OCI-LY7 (cell line): ENCODE results near the gene EHD2. TPM values are rescaled to one million over a fixed set of nuclear protein-coding genes. Genes with fewer than 3 reads are reported as not detected.
"Not testable (repeated sequence)": the region's sequence is repeated elsewhere in the genome, so short reads cannot be mapped to it uniquely, and the experiment has no call there.

ENCODE experiments used
- BruUV-seq: library from RNA; stranded (reverse); fragments of 400-500 nt; replicated peaks from 2 replicates; lab custom pipeline; 2021; lab: Mats Ljungman, UMichigan
- CTCF ChIA-PET: fragments of 300-600 bp; sonication (Branson Sonifier 250); formaldehyde crosslinking; loops from one replicate; lab custom pipeline; 2022; ENCODE audit warnings: antibody characterized with exemption; ENCODE audit not compliant: unreplicated experiment; lab: Charles Lee
- POLR2A ChIA-PET: fragments of 300-600 bp; sonication (Branson Sonifier 250); formaldehyde crosslinking; loops from one replicate; lab custom pipeline; 2022; ENCODE audit warnings: antibody characterized with exemption; lab: Charles Lee
- DNase-seq: peaks from one replicate; pipeline ENCODE4 v3.0.0-alpha.2; 2015; ENCODE audit warnings: low spot score
- H2AFZ ChIP-seq: fragments of 200-600 bp; sonication (generic), shearing (Covaris generic); 2 replicates; pipeline ENCODE4 v1.6.1; 2014; ENCODE audit warnings: mild to moderate bottlenecking, antibody characterized with exemption, low read length, moderate library complexity
- H3K27ac ChIP-seq: fragments of 200-600 bp; sonication (generic); 2 replicates; pipeline ENCODE4 v1.5.1; 2014; ENCODE audit warnings: mixed run types, low read depth, mild to moderate bottlenecking, moderate library complexity, low read length, inconsistent platforms; ENCODE audit not compliant: poor library complexity, severe bottlenecking
- H3K36me3 ChIP-seq: fragments of 200-600 bp; sonication (generic); 2 replicates; pipeline ENCODE4 v1.6.1; 2014; ENCODE audit warnings: mild to moderate bottlenecking, antibody characterized with exemption, low read length, moderate library complexity, mixed read lengths; ENCODE audit not compliant: insufficient read depth
- H3K4me1 ChIP-seq: fragments of 200-600 bp; sonication (generic); 2 replicates; pipeline ENCODE4 v1.5.1; 2014; ENCODE audit warnings: mild to moderate bottlenecking, low read length; ENCODE audit not compliant: insufficient read depth, poor library complexity, severe bottlenecking
- H3K4me2 ChIP-seq: fragments of 200-600 bp; sonication (generic); 2 replicates; pipeline ENCODE4 v1.6.1; 2014; ENCODE audit warnings: mild to moderate bottlenecking, low read length
- H3K4me3 ChIP-seq: fragments of 200-600 bp; sonication (generic); 2 replicates; pipeline ENCODE4 v1.5.1; 2014; ENCODE audit warnings: mild to moderate bottlenecking, low read depth, low read length; ENCODE audit not compliant: poor library complexity, severe bottlenecking
- H3K79me2 ChIP-seq: fragments of 200-600 bp; sonication (generic); 2 replicates; pipeline ENCODE4 v1.6.1; 2016; ENCODE audit warnings: low read depth, mild to moderate bottlenecking, low read length, moderate library complexity, mixed read lengths; ENCODE audit not compliant: insufficient read depth
- H3K9me2 ChIP-seq: fragments of 200-600 bp; sonication (generic); 2 replicates; pipeline ENCODE4 v1.6.1; 2016; ENCODE audit warnings: mild to moderate bottlenecking, low read length, mixed read lengths; ENCODE audit not compliant: insufficient read depth
- H3K9me3 ChIP-seq: fragments of 200-600 bp; sonication (generic); 2 replicates; pipeline ENCODE4 v1.6.1; 2014; ENCODE audit warnings: mild to moderate bottlenecking, mixed run types, low read length, mixed read lengths
- H4K20me1 ChIP-seq: fragments of 200-600 bp; sonication (generic); 2 replicates; pipeline ENCODE4 v1.6.1; 2014; ENCODE audit warnings: mild to moderate bottlenecking, antibody characterized with exemption, low read length, moderate library complexity, mixed read lengths; ENCODE audit not compliant: insufficient read depth
- EZH2phosphoT487 ChIP-seq: fragments of 200-600 bp; sonication (generic); IDR thresholded peaks from 2 replicates; pipeline ENCODE4 v1.6.1; 2018; ENCODE audit warnings: low read depth, borderline replicate concordance, mild to moderate bottlenecking, mixed run types, antibody characterized with exemption, low read length, moderate library complexity, mixed read lengths
- intact Hi-C: fragments of 100-400 bp; cut with micrococcal nuclease; formaldehyde crosslinking; loops from one replicate; pipeline ENCODE4 v1.10.0; 2022; ENCODE audit not compliant: unreplicated experiment
- total RNA-seq, 2 experiments: library from RNA; depleted of rRNA in 1 of 2; stranded (reverse); fragments of >200 nt in 1 of 2; shearing (Covaris generic) in 1 of 2; gene quantifications; 2 replicates each; pipeline ENCODE4 v1.2.3, GENCODE V29; 2014 to 2022
- TF ChIP-seq, protein P1 (sequence below): fragments of 200-600 bp; sonication (generic); conservative IDR thresholded peaks from 2 replicates; pipeline ENCODE4 v1.5.1; 2014; ENCODE audit warnings: mild to moderate bottlenecking, antibody characterized with exemption, low read length, moderate library complexity, mixed read lengths

EHD2 gene
- total RNA-seq, 2 experiments from 2014 or later = not detected

DNA sequence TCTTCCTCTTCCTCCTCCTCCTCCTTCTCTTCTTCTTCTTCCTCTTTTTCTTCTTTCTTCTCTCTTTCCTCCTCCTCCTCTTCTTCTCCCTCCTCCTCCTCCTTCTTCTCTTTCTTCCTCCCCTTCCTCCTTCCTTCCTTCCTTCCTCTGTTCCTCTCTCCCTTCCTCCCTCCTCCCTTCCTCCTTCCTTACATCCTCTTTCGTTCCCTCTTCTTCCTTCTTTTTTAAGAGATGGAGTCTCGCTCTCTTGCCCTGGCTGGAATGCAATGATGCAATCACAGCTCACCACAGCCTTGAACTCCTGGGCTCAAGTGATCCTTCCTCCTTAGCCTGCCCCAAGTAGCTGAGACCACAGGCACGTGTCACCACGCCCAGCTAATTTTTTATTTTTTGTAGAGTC lies 13.2 kb downstream of the EHD2 start:
- intact Hi-C loops = no loop called here
- DNase-seq = no peak
- no peaks in the 10 kb centered on the region for H4K20me1 ChIP-seq
- no peak overlapping the region for H2AFZ ChIP-seq
- no peaks in the 10 kb centered on the region for H3K9me2 ChIP-seq
- TF ChIP-seq, protein P1, sequence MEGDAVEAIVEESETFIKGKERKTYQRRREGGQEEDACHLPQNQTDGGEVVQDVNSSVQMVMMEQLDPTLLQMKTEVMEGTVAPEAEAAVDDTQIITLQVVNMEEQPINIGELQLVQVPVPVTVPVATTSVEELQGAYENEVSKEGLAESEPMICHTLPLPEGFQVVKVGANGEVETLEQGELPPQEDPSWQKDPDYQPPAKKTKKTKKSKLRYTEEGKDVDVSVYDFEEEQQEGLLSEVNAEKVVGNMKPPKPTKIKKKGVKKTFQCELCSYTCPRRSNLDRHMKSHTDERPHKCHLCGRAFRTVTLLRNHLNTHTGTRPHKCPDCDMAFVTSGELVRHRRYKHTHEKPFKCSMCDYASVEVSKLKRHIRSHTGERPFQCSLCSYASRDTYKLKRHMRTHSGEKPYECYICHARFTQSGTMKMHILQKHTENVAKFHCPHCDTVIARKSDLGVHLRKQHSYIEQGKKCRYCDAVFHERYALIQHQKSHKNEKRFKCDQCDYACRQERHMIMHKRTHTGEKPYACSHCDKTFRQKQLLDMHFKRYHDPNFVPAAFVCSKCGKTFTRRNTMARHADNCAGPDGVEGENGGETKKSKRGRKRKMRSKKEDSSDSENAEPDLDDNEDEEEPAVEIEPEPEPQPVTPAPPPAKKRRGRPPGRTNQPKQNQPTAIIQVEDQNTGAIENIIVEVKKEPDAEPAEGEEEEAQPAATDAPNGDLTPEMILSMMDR = no peak
- no peak for TF ChIP-seq EZH2phosphoT487
- H3K27ac ChIP-seq = no peak overlapping the region
- BruUV-seq = no TSS peak
- no peaks in the 10 kb centered on the region for H3K36me3 ChIP-seq
- ChIA-PET CTCF (no interaction called here), POLR2A (interaction anchor here (0.5 kb wide), 1 partner anchor 180 kb away, joined by 3 read pairs; no protein-coding TSS in a partner anchor)
- H3K9me3 ChIP-seq = no peaks in the 10 kb centered on the region
- H3K79me2 ChIP-seq = no peaks in the 10 kb centered on the region
- H3K4me1 ChIP-seq = no peaks in the 10 kb centered on the region
- no peak overlapping the region for H3K4me2 ChIP-seq
- no peak overlapping the region for H3K4me3 ChIP-seq

DNA sequence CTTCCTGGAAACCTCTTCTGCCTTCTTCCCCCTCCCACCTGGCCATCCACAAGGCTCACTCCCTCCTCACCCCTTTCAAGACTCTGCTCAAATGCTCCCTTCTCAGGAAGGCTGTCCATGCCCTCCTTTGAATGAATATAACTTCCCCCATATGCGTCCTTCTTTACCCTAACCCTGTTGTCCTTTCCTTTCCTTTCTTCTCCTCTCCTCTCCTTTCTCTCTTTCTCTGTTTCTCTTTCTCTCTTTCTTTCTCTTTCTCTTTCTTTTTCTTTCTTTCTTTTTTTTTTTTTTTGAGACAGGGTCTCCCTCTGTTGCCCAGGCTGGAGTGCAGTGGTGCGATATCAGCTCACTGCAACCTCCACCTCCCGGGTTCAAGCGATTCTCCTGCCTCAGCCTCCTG lies 15.1 kb downstream of the EHD2 start:
- intact Hi-C loops, DNase-seq, H4K20me1 ChIP-seq, H3K9me3 ChIP-seq, H3K4me3 ChIP-seq, H2AFZ ChIP-seq, H3K4me2 ChIP-seq, H3K36me3 ChIP-seq, H3K4me1 ChIP-seq, CTCF ChIA-PET, H3K79me2 ChIP-seq, H3K9me2 ChIP-seq, H3K27ac ChIP-seq, BruUV-seq: not testable (repeated sequence)
- POLR2A ChIA-PET = interaction anchor here (0.7 kb wide), 1 partner anchor 327 kb away, joined by 3 read pairs; no protein-coding TSS in a partner anchor

DNA sequence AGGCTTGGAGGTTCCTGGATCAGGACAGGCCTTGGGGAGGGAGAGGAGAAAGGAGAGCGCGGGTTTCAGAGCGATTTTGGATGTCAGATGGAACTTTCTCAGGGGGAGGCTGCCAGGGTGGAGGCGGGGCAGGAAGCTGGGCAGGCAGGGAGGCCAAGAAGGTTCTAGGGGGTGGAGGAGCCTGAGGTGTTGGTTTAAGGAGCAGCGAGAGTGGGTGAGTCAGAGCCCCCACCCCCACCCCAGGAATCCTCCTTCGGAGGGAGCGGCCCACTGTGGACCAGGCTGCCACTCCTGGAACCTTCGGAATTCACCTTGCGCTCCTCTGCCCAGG lies 16.2 kb downstream of the EHD2 start:
- no peak overlapping the region for H3K4me3 ChIP-seq
- TF ChIP-seq, protein P1 = no peak
- no peak for TF ChIP-seq EZH2phosphoT487
- no peaks in the 10 kb centered on the region for H3K4me1 ChIP-seq
- H4K20me1 ChIP-seq = no peaks in the 10 kb centered on the region
- intact Hi-C loops = no loop called here
- H3K27ac ChIP-seq = no peak overlapping the region
- H3K79me2 ChIP-seq = no peaks in the 10 kb centered on the region
- no peak overlapping the region for H3K4me2 ChIP-seq
- H3K36me3 ChIP-seq = no peaks in the 10 kb centered on the region
- no peaks in the 10 kb centered on the region for H3K9me2 ChIP-seq
- CTCF ChIA-PET = no interaction called here
- BruUV-seq = no TSS peak
- POLR2A ChIA-PET = no interaction called here
- no peak for DNase-seq
- H2AFZ ChIP-seq = no peak overlapping the region
- H3K9me3 ChIP-seq = no peaks in the 10 kb centered on the region
